ENCODE data around the gene PRKAG2. TPM values are rescaled to one million over a fixed set of nuclear protein-coding genes. Genes with fewer than 3 reads are reported as not detected.
"Not testable (repeated sequence)": the region's sequence is repeated elsewhere in the genome, so short reads cannot be mapped to it uniquely, and the experiment has no call there.

The PRKAG2 gene
- total RNA-seq, result 13.2 TPM

GRCh38 chr7:151876899-151877777, at the start of gene PRKAG2:
Gene PRKAG2 (minus strand): TSS chr7:151877115. CDS start chr7:151876620, 495 bp downstream.
- peak; percentile 43 to 76 (median 73) for DNase-seq (ENCODE audit: low read depth in 2 of 3, low spot score in 2 of 3)

- no peak for DNase-seq (ENCODE audit: low read depth in 2 of 3, low spot score in 2 of 3)
Observed at GRCh38 chr7:151926336-151926712, 49.4 kb upstream of the PRKAG2 start.

DNA sequence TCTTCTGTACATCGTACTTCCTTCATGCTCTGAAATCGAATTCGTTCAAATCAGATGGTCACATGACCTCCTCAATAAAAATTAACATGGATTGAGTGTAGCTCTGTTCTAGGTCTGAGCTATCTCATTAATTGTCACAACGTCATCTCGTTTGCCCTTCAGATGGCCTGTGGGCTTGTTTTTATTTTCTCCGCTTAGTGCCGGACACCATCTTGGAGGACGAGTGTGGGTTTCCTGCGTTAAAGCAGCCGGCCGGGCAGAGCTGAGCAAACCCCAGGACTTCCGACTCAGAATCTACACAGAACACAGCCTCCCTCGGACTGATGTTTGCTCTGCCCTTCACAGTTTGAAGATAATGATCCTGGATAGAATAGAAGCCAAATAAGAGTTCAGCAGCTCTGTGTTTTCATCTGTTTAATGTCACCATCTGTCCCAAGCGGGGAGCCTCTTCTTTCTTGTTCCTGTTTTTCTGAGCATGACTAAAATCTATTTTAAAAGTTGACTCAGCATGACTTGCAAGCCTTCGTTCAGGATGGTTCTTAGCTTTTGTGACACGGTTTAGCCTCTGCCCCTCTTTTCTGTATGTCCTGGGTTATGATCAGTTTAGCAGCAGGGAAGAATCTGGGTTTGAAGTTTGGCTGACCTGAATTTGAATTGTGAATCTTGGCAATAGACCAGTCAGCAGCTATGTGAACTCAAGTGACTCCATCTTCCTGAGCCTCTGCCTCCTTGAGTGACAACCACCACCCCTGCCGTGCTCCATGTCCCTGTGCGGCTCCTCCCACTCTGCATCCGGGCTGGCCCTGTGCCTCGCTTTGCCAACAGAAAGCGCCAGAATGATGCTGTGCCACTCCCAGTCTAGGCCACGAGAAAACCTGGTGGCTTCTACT, 48.8 kb upstream of the PRKAG2 start:
- DNase-seq (ENCODE audit: low read depth in 2 of 3, low spot score in 2 of 3), result peak in 2 of 3 donors; percentile 65 to 85

DNA sequence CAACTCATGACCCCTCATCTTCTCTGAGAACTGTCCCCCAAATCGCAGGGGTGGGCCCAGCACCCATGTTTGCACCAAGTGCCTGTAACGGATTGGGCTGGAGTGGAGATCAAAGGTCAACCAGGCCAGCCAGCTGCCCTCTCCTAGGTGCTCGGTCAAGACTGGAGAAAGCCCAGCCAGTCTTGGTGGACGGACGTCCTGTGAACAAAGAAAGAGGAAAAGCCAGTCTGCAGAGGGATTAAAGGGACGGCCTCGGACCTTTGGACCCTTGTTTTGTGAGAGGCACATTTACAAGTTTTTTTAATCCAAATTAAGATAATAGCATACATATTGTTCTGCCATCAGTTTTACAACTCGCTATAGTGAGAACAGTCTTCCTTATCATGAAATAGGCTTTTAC, 47.6 kb upstream of the PRKAG2 start:
- DNase-seq (ENCODE audit: low read depth in 2 of 3, low spot score in 2 of 3), result no peak

- no peak for DNase-seq (ENCODE audit: low read depth in 2 of 3, low spot score in 2 of 3)
Observed at GRCh38 chr7:151924001-151924400, 47.1 kb upstream of the PRKAG2 start.

- no peak for DNase-seq (ENCODE audit: low read depth in 2 of 3, low spot score in 2 of 3)
Observed at GRCh38 chr7:151923097-151923876, 46.4 kb upstream of the PRKAG2 start.

DNA sequence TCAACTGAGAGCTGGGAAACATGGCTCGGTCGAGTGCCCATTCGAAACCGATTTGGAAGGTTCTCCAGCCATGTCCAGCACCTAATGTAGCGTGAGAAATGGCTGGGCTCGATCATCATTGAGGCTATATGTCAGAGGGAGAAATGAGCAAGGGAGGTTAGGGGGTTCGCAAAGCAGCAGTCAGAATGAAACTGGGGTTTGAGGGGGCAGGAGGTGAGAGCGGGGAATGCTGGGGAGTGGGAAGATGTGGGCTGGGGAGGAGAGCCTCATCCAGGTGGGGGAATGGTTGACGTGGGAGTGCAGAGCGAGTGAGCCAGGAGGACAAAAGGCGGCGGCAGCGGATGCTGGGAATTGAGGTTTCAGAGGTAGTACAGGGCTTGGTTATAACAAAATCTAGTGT, 44.5 kb upstream of the PRKAG2 start:
- DNase-seq (ENCODE audit: low read depth in 2 of 3, low spot score in 2 of 3), result no peak

DNA sequence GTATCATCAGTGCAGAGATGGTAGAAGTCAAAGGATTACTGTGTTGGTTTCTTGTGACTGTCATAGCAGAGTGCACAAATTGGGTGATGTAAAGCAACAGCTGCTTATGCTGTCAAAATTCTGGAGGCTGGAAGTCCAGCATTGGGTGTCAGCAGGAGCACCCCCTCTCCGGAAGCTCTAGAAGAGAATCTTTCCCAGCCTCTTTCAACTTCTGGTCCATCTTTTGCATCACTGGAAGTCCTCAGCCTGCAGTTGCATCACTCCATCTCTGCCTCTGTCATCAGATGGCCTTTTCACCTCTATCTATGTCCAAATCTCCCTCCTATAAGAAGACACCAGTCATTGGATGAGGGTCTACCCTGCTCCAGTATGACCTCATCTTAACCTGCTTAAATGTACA, 43.6 kb upstream of the PRKAG2 start:
- peak in 1 of 3 donors; percentile 3 for DNase-seq (ENCODE audit: low read depth in 2 of 3, low spot score in 2 of 3)

- no peak for DNase-seq (ENCODE audit: low read depth in 2 of 3, low spot score in 2 of 3)
Observed at GRCh38 chr7:151919595-151919994, 42.7 kb upstream of the PRKAG2 start.

DNA sequence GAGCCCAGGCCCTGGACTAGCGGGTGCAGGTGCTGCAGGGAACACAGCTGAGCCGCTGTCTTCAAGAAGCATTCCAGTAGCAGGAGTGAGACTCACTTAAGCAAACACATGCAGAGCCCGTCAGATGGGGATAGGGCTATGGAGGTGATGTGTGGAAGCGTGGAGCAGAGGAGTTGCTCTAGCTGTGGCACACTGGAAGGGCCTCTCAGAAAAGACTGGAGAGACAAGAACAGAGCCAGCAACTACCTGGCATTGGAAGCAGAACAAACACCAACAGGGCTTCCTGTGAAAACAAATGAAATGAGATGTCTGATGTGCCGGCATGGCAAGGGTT, 41.6 kb upstream of the PRKAG2 start:
- DNase-seq (ENCODE audit: low read depth in 2 of 3, low spot score in 2 of 3), result no peak

DNA sequence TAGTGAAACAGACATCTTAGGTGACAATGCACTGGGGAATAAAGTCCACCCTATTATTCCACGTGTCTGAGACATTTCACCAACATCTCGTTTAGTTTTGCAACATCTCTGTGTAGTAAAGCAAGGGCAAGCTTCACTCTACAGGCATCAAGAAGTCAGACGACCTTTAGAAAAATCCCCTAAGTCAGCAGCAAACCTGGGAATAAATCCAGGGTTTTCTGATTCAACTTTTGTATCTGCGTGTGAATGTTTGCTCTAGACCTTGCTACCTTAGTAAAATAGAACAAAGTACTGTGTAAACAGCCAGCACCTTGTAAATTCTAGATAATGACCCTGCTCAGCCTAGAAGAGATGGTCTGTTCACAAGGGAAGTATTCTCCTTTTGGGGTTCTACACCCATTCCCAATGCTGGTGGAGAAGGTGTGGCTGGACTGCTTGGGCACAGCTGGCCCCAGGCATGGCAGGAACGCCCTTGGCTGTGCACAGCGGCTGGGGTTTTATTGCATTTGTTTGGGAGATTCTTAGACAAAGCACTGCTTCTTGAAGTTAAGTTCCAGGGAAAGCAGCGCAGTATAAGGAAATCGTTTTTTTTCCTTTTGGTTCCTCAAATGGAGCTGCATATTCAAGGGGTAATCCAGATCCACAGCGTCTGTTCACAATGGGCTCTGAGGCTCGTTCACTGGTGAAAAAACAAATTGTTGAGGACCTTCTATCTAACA, 41.0 kb upstream of the PRKAG2 start:
- no peak for DNase-seq (ENCODE audit: low read depth in 2 of 3, low spot score in 2 of 3)

- DNase-seq (ENCODE audit: low read depth in 2 of 3, low spot score in 2 of 3), result no peak
Observed at GRCh38 chr7:151914051-151914450, 37.1 kb upstream of the PRKAG2 start.

GRCh38 chr7:151910655-151911054, 33.7 kb upstream of the PRKAG2 start:
- not testable (repeated sequence) for DNase-seq (ENCODE audit: low read depth in 2 of 3, low spot score in 2 of 3)

DNA sequence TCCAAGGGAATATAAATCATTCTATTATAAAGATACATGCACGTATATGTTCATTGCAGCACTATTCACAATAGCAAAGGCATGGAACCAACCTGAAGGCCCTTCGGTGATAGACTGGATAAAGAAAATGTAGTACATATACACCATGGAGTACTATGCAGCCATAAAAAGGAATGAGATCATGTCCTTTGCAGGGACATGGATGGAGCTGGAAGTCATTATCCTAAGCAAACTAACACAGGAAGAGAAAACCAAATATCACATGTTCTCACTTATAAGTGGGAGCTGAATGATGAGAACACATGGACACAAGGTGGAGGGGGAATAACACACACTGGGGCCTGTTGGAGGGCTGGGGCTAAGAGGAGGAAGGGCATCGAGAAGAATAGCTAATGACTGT, 30.2 kb upstream of the PRKAG2 start:
- DNase-seq (ENCODE audit: low read depth in 2 of 3, low spot score in 2 of 3), result not testable (repeated sequence)

DNA sequence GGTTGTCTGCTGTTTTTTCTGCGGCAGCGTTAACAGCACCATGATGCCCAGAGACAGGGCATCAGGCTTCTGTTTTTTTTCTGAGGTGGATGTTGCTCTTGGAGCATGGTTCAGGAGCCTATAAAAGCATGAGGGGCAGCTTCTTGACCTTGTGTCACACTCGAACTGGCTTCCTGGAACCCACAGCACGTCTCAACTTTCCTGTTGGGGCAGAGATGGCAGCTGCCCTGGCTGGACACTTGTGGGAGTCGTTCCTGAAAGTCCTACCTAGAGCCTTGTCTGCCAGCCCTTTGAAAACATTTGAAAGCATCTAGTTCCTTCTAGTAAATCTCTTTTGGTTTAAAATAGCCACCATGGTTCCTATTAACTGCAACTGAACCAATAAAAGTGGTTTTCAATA, 28.9 kb upstream of the PRKAG2 start:
- DNase-seq (ENCODE audit: low read depth in 2 of 3, low spot score in 2 of 3), result no peak

- DNase-seq (ENCODE audit: low read depth in 2 of 3, low spot score in 2 of 3), result peak in 1 of 3 donors; percentile 30
Observed at GRCh38 chr7:151905353-151905752, 28.4 kb upstream of the PRKAG2 start.

DNA sequence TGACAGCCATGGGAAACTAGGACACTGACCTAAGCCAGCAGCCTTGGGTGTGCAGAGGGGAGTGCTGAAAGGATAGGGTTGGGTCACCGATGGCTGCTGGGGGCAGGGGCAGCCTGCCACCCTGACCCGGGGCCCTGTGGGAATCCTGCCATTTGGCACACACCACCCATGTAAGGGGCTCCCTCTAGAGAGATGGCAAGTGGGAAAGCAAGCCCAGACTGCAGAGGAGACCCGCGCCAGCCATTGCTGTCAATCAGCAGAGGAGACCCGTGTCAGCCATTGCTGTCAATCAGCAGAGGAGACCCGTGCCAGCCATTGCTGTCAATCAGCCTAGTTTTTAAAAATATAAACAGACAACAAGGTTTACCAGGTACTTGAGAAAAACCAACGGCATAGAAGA, 27.4 kb upstream of the PRKAG2 start:
- DNase-seq (ENCODE audit: low read depth in 2 of 3, low spot score in 2 of 3), result no peak

DNA sequence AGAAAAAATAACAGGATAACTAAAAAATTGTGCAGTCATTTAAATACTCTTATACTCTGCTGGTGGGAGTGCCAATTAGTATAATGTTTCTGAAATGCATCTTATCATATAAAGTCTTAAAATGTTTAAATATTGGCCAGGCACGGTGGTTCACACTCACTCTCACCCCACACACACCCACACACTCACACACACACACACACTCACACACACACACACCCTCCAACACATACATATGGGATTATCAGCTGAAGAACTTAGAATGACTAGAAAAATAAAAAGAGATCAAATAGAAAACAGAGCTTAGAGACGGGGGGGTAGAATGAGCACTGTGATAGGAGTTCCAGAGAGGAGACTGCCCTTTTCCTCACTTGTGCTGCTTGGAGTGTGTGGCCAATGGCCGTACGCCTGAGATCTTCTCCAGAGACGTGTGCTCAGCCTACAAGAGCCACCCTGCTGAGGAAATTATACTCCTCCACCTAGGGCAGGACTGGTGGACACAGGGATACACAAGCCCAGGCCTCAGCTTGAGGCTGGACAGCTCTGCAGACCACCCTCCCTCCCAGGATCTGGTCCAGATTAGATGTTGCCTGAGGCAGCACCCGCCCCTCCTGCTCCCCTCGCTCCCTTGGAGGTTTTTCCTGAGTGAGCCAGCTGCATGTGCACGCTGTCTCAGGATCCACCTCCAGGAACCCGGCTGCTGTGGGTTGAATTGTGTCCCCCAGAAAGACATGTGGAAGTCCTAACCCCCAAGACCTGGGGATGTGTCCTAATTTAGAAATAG, 26.5 kb upstream of the PRKAG2 start:
- DNase-seq (ENCODE audit: low read depth in 2 of 3, low spot score in 2 of 3), result no peak

- DNase-seq (ENCODE audit: low read depth in 2 of 3, low spot score in 2 of 3), result no peak
Observed at GRCh38 chr7:151902311-151902710, 25.4 kb upstream of the PRKAG2 start.

- DNase-seq (ENCODE audit: low read depth in 2 of 3, low spot score in 2 of 3), result no peak
Observed at GRCh38 chr7:151901828-151902227, 24.9 kb upstream of the PRKAG2 start.

All from hematopoietic multipotent progenitor cell (in vitro differentiated cells).